Measurements from ENCODE around the gene FBXO17. TPM values are rescaled to one million over a fixed set of nuclear protein-coding genes. Genes with fewer than 3 reads are reported as not detected.
A peak's percentile ranks its signal among the peaks of the same experiment; 100 is the strongest.

The FBXO17 gene
- total and polyA plus RNA-seq, 2 of the 13 experiments (the other 11 are each of a cell fraction or from before 2014, with no cell fraction given): 22.1 to 58.7 TPM

DNA sequence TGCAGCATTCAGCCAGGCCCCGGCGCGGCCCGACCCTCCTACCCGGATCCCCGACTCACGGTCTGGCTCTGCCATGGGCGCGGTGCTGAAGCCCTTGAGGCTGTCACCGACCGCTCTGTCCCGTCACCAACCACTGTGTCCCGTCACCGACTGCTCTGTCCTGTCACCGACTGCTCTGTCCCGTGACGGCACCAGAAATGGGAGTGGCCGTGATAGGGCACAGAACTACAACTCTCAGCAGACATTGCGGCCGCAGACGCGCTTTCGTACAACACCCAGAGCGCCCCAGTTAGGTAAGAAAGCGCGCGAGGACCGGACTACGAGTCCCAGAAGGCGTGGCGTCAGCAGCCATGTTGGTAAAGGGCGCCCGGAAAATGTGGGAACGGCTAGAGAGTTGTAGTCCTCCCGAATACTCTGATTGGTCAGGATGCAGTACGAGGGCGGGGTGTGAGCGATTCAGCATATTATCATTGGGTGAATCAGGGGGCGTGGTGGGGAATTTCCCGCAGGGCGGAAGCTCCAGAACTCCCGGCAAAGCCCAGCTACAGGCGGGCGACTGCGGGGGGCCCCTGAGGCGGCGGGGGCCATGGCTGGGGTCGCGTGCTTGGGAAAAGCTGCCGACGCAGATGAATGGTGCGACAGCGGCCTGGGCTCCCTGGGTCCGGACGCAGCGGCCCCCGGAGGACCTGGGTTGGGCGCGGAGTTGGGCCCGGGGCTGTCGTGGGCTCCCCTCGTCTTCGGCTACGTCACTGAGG, 75.9 kb downstream of the FBXO17 start, which contains the start of the genes NFKBIB and SIRT2 (continued):
- TF ChIP-seq GATAD1 (CRISPR knock-in tag; IDR thresholded peaks at IDR 0.05) (peak; percentile 79), BCL6 (CRISPR knock-in tag; IDR thresholded peaks at IDR 0.05) (peak; percentile 27; the same call in 1 of the 2 replicates), ZFP41 (CRISPR knock-in tag; IDR thresholded peaks at IDR 0.05; ENCODE audit: borderline replicate concordance) (no peak), HOXA7 (CRISPR knock-in tag; IDR thresholded peaks at IDR 0.05) (no peak), POLR2G (IDR thresholded peaks at IDR 0.05; ENCODE audit: low read depth, low read length) (peak; percentile 71), SALL2 (CRISPR knock-in tag; IDR thresholded peaks at IDR 0.05) (0 out of 2 replicates have a peak, but pooled peaks have one; percentile 41), ZFP82 (CRISPR knock-in tag; IDR thresholded peaks at IDR 0.05; ENCODE audit: borderline replicate concordance) (peak; percentile 19; the same call in 1 of the 2 replicates), PPARG (CRISPR knock-in tag; conservative IDR thresholded peaks at IDR 0.05) (0 out of 2 replicates have a peak, but pooled peaks have one; percentile 32), ARHGAP35 (CRISPR knock-in tag; IDR thresholded peaks at IDR 0.05; ENCODE audit: borderline replicate concordance) (no peak), ZNF704 (CRISPR knock-in tag; IDR thresholded peaks at IDR 0.05; ENCODE audit: borderline replicate concordance) (no peak; the same call in 1 of the 2 replicates), ZNF773 (CRISPR knock-in tag; IDR thresholded peaks at IDR 0.05; ENCODE audit: borderline replicate concordance) (no peak), ZNF33A (CRISPR knock-in tag; IDR thresholded peaks at IDR 0.05; ENCODE audit: borderline replicate concordance) (0 out of 2 replicates have a peak, but pooled peaks have one; percentile 35), THYN1 (CRISPR knock-in tag; IDR thresholded peaks at IDR 0.05; ENCODE audit: borderline replicate concordance, low read depth) (no peak), HNF4A (CRISPR knock-in tag; IDR thresholded peaks at IDR 0.05) (no peak), ZNF510 (CRISPR knock-in tag; IDR thresholded peaks at IDR 0.05; ENCODE audit: low read depth) (0 out of 2 replicates have a peak, but pooled peaks have one; percentile 59), ZSCAN31 (CRISPR knock-in tag; IDR thresholded peaks at IDR 0.05; ENCODE audit: low read depth) (no peak; the same call in 1 of the 2 replicates), ZNF639 (CRISPR knock-in tag; conservative IDR thresholded peaks at IDR 0.05) (peak; percentile 70; the same call in 1 of the 2 replicates), ZFP36 (IDR thresholded peaks at IDR 0.05; ENCODE audit: borderline replicate concordance, low read depth, low read length, partially characterized antibody) (no peak)
- TF ChIP-seq, protein P1, sequence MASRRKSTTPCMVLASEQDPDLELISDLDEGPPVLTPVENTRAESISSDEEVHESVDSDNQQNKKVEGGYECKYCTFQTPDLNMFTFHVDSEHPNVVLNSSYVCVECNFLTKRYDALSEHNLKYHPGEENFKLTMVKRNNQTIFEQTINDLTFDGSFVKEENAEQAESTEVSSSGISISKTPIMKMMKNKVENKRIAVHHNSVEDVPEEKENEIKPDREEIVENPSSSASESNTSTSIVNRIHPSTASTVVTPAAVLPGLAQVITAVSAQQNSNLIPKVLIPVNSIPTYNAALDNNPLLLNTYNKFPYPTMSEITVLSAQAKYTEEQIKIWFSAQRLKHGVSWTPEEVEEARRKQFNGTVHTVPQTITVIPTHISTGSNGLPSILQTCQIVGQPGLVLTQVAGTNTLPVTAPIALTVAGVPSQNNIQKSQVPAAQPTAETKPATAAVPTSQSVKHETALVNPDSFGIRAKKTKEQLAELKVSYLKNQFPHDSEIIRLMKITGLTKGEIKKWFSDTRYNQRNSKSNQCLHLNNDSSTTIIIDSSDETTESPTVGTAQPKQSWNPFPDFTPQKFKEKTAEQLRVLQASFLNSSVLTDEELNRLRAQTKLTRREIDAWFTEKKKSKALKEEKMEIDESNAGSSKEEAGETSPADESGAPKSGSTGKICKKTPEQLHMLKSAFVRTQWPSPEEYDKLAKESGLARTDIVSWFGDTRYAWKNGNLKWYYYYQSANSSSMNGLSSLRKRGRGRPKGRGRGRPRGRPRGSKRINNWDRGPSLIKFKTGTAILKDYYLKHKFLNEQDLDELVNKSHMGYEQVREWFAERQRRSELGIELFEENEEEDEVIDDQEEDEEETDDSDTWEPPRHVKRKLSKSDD (CRISPR knock-in tag; IDR thresholded peaks at IDR 0.05; ENCODE audit: low read depth): peak; percentile 91
- TF ChIP-seq, protein P2, sequence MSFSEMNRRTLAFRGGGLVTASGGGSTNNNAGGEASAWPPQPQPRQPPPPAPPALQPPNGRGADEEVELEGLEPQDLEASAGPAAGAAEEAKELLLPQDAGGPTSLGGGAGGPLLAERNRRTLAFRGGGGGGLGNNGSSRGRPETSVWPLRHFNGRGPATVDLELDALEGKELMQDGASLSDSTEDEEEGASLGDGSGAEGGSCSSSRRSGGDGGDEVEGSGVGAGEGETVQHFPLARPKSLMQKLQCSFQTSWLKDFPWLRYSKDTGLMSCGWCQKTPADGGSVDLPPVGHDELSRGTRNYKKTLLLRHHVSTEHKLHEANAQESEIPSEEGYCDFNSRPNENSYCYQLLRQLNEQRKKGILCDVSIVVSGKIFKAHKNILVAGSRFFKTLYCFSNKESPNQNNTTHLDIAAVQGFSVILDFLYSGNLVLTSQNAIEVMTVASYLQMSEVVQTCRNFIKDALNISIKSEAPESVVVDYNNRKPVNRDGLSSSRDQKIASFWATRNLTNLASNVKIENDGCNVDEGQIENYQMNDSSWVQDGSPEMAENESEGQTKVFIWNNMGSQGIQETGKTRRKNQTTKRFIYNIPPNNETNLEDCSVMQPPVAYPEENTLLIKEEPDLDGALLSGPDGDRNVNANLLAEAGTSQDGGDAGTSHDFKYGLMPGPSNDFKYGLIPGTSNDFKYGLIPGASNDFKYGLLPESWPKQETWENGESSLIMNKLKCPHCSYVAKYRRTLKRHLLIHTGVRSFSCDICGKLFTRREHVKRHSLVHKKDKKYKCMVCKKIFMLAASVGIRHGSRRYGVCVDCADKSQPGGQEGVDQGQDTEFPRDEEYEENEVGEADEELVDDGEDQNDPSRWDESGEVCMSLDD (CRISPR knock-in tag; IDR thresholded peaks at IDR 0.05; ENCODE audit: borderline replicate concordance): peak; percentile 96; the same call in 1 of the 2 replicates
